Subcutaneous adipose tissue (tissue), 4 donors: ENCODE results near the gene RHEX. TPM values are rescaled to one million over a fixed set of nuclear protein-coding genes. Genes with fewer than 3 reads are reported as not detected.

Experiments
- total RNA-seq, 4 donors: library from RNA; depleted of rRNA; stranded (reverse); fragments of >200 nt; gene quantifications; one replicate each; pipeline ENCODE4 v1.1.0, GENCODE V29; 2016
- TF ChIP-seq, protein P1 (sequence below): fragments of 450-650 bp; IDR thresholded peaks from one replicate; pipeline ENCODE4 v1.5.1; 2016; ENCODE audit warnings: low read depth, mild to moderate bottlenecking, control low read depth, antibody characterized with exemption, moderate library complexity

RHEX gene
- total RNA-seq, 4 donors from 2014 or later: 5.1 to 9.9 (median 5.7) TPM; not detected in 1

DNA sequence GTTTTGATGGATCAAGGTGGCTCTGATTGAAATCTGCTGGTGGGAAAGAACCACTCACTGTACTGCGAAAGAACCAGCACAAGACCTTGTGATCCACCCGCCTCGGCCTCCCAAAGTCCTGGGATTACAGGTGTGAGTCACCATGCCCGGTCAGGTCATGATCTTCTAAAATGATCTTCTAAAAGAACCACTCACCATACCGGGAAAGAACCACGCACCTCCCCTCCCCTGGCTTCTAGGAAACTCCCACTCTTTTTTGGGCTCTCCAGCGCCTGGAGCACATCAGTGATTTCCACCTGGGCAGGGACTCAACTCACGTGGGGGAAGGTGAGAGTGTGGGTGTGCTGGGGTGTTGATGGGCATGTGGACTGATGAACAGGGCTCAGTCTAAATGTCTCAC lies 41.9 kb upstream of the RHEX start:
- TF ChIP-seq, protein P1, sequence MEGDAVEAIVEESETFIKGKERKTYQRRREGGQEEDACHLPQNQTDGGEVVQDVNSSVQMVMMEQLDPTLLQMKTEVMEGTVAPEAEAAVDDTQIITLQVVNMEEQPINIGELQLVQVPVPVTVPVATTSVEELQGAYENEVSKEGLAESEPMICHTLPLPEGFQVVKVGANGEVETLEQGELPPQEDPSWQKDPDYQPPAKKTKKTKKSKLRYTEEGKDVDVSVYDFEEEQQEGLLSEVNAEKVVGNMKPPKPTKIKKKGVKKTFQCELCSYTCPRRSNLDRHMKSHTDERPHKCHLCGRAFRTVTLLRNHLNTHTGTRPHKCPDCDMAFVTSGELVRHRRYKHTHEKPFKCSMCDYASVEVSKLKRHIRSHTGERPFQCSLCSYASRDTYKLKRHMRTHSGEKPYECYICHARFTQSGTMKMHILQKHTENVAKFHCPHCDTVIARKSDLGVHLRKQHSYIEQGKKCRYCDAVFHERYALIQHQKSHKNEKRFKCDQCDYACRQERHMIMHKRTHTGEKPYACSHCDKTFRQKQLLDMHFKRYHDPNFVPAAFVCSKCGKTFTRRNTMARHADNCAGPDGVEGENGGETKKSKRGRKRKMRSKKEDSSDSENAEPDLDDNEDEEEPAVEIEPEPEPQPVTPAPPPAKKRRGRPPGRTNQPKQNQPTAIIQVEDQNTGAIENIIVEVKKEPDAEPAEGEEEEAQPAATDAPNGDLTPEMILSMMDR: no peak

GRCh38 chr1:206012086-206012859 lies 40.7 kb upstream of the RHEX start:
- TF ChIP-seq, protein P1: no peak

DNA sequence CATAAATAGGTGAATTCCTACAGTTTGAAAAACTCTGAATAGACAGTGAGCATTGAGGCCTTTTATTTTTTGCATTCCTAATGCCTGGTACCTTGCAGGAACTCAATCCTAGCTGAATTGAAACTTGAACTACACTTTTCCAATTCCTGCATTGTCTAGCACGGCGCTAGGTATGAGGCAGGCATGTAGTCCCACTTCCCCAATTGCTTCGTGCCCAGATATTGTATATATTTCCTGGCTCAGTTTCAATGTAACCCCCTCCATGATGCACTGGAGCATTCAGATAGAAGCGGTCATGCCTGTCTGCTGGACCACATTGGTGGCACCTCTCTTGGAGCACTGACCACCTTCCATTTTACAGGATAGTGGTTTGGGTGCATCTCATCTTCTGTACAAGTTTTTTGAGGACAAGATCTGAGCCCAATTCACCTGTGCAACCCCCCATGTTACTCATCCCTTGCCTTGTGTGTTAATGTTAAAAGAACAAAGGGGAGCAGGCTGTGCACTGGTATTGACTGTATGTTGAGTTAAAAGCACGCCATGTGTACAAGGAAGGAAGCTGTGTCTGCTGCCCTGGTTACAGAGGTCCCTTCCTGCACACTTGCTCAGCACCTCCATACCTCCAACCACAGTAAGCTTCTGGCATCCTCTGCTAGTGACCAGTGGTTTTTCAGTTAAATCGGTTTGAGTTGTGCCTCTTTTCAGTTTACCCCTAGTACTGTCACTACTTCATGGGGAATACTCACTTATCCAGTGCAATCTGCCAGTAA lies 39.8 kb upstream of the RHEX start:
- TF ChIP-seq, protein P1: no peak

- TF ChIP-seq, protein P1: no peak
Observed at GRCh38 chr1:206014601-206015000, 38.4 kb upstream of the RHEX start.

DNA sequence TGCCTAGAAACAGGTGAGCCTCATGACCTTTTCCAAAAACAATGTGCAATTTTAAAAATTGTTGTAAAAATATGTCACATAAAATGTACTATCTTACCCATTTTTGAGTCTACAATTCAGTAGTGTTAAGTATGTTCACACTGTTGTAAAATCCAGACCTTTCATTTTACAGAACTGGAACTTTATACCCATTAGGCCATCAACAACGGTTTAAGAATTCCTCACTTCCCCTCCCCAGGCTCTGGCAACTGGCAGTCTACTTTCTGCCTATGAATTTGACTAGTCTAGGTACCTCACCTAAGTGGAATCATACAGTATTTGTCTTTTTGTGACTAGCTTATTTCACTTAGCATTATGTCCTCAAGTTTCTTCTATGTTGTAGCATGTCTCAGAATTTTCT lies 37.9 kb upstream of the RHEX start:
- TF ChIP-seq, protein P1: no peak

DNA sequence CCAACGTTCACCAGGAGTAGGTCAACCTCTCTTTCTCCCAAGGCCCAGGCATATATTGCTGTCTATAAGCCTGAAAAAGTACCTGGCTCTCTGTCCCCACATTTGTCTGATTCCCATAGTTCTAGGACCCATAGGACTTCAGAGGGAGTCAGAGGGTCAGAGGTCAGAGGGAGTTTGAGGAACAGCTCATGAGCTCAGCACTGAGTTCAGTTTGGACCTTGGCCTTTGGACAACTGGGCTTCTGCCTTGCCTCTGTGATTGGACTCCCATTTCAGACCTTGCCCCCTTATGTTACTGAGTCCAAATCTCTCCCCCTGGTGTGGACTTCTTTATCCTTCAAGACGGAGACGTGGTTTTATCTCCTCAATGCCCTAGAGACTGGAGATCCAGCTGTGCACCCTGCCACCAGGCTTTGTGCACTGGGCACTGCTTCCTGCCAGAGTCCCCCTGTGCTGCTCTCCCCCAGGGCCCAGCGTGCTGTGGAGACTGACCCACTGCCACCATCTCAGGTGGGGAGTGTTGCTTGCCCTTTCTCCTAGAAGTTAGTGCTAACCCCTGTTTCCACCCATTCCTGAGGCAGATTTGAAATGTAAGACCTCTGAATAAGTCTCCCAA lies 32.5 kb upstream of the RHEX start:
- TF ChIP-seq, protein P1: no peak
